Subcutaneous adipose tissue (tissue), 4 donors: ENCODE results near the gene TMEM258. TPM values are rescaled to one million over a fixed set of nuclear protein-coding genes. Genes with fewer than 3 reads are reported as not detected.

Source experiments
- CTCF ChIP-seq: fragments of 450-650 bp; IDR thresholded peaks from one replicate; pipeline ENCODE4 v1.5.1; 2016; ENCODE audit warnings: low read depth, mild to moderate bottlenecking, control low read depth, antibody characterized with exemption, moderate library complexity
- total RNA-seq, 4 donors: library from RNA; depleted of rRNA; stranded (reverse); fragments of >200 nt; gene quantifications; one replicate each; pipeline ENCODE4 v1.1.0, GENCODE V29; 2016

TMEM258 gene
- total RNA-seq = 10 to 100 TPM; 13.6 to 73.4 (median 44.3) TPM

GRCh38 chr11:61792310-61793082, at the start of gene TMEM258, which contains the start of gene FEN1:
Gene TMEM258 (minus strand): TSS chr11:61792599. CDS start chr11:61792558, 41 bp downstream.
Gene FEN1 (plus strand): TSS chr11:61792911. CDS start chr11:61795362, 2,451 bp downstream.
- no peak for TF ChIP-seq CTCF

- TF ChIP-seq CTCF = no peak
Observed at GRCh38 chr11:61841636-61842527, 49.5 kb upstream of the TMEM258 start.

- TF ChIP-seq CTCF = no peak
Observed at GRCh38 chr11:61840371-61840770, 48.0 kb upstream of the TMEM258 start.

- no peak for TF ChIP-seq CTCF
Observed at GRCh38 chr11:61839742-61840141, 47.3 kb upstream of the TMEM258 start.

- TF ChIP-seq CTCF = no peak
Observed at GRCh38 chr11:61838921-61839320, 46.5 kb upstream of the TMEM258 start.

- TF ChIP-seq CTCF = no peak
Observed at GRCh38 chr11:61838501-61838900, 46.1 kb upstream of the TMEM258 start.
